ENCODE results near the gene ADGRL3.

The ADGRL3 gene

GRCh38 chr4:61714387-61714911 is 514.3 kb downstream of the ADGRL3 start:
- Histone ChIP-seq H3K4me1 (ENCODE audit: control insufficient read depth, insufficient read depth, low read length) (no peaks in the 10 kb centered on the region), H3K36me3 (ENCODE audit: control insufficient read depth in 2 of 2, insufficient read depth in 1 of 2, low read length in 2 of 2) (no peaks in the 10 kb centered on the region), H3K27ac (ENCODE audit: extremely low read depth, low read depth, low read length) (no peak overlapping the region), H3K4me3 (ENCODE audit: low read depth, low read length) (no peak overlapping the region), H3K9me3 (ENCODE audit: control insufficient read depth, insufficient read depth, low read depth, low read length) (no peaks in the 10 kb centered on the region)
- ChIA-PET CTCF (no interaction called here), POLR2A (no interaction called here)
- no peak for TF ChIP-seq ZNF169 (tag by site-specific recombination; IDR thresholded peaks at IDR 0.05)
- no peak for TF ChIP-seq ZNF776 (tag by site-specific recombination; IDR thresholded peaks at IDR 0.05; ENCODE audit: borderline replicate concordance)
- TF ChIP-seq MZF1 (tag by site-specific recombination; IDR thresholded peaks at IDR 0.05; ENCODE audit: borderline replicate concordance): no peak
- TF ChIP-seq ZNF324 (tag by site-specific recombination; IDR thresholded peaks at IDR 0.05): no peak
- no peak for TF ChIP-seq BCL6B (tag by site-specific recombination; IDR thresholded peaks at IDR 0.05)
- no peak for TF ChIP-seq ZNF560 (tag by site-specific recombination; IDR thresholded peaks at IDR 0.05; ENCODE audit: borderline replicate concordance)
- TF ChIP-seq ATF2 (tag by site-specific recombination; IDR thresholded peaks at IDR 0.05; ENCODE audit: low read depth): no peak
- TF ChIP-seq TSHZ1 (tag by site-specific recombination; IDR thresholded peaks at IDR 0.05; ENCODE audit: borderline replicate concordance): no peak
- no peak for TF ChIP-seq ZNF488 (tag by site-specific recombination; IDR thresholded peaks at IDR 0.05)
- TF ChIP-seq ZNF701 (tag by site-specific recombination; IDR thresholded peaks at IDR 0.05): no peak
- TF ChIP-seq EGR2 (tag by site-specific recombination; IDR thresholded peaks at IDR 0.05; ENCODE audit: low read depth): no peak
- TF ChIP-seq ZNF513 (tag by site-specific recombination; IDR thresholded peaks at IDR 0.05): no peak
- TF ChIP-seq ZNF148 (tag by site-specific recombination; IDR thresholded peaks at IDR 0.05; ENCODE audit: borderline replicate concordance): no peak
- TF ChIP-seq ZNF2 (tag by site-specific recombination; IDR thresholded peaks at IDR 0.05): no peak
- no peak for TF ChIP-seq REPIN1 (tag by site-specific recombination; IDR thresholded peaks at IDR 0.05; ENCODE audit: low read depth)
- TF ChIP-seq ZNF510 (tag by site-specific recombination; IDR thresholded peaks at IDR 0.05; ENCODE audit: insufficient replicate concordance): no peak
- no peak for TF ChIP-seq ZNF311 (tag by site-specific recombination; IDR thresholded peaks at IDR 0.05; ENCODE audit: borderline replicate concordance)
- TF ChIP-seq INSM2 (tag by site-specific recombination; IDR thresholded peaks at IDR 0.05): no peak

All from HEK293 (cell line).